K562 (cell line): ENCODE measurements around the gene ZFAND6. TPM values are rescaled to one million over a fixed set of nuclear protein-coding genes. Genes with fewer than 3 reads are reported as not detected.

Experiments used
- BRD4 ChIP-seq: fragments of 200-600 bp; sonication (generic); IDR thresholded peaks from 2 replicates; pipeline ENCODE4 v1.6.1; 2017; ENCODE audit warnings: inconsistent platforms
- CBX3 ChIP-seq, 2 experiments: IDR thresholded peaks; 1 replicate in 1 of 2; 2 replicates in 1 of 2; pipeline ENCODE4 v1.6.1; 2012; ENCODE audit warnings: inconsistent platforms in 2 of 2, low read length in 2 of 2, borderline replicate concordance in 1 of 2, control low read depth in 1 of 2
- DPF2 ChIP-seq: fragments of 450-650 bp; IDR thresholded peaks from 2 replicates; pipeline ENCODE4 v1.6.1; 2016
- FOXK2 ChIP-seq, 2 experiments: fragments of 450-650 bp; IDR thresholded peaks in 1 of 2; conservative IDR thresholded peaks in 1 of 2; 2 replicates each; pipeline ENCODE4 v1.6.1; 2016; ENCODE audit warnings: low read depth in 2 of 2, mild to moderate bottlenecking in 1 of 2
- GTF2A2 ChIP-seq: IDR thresholded peaks from 2 replicates; pipeline ENCODE4 v1.6.1; 2016; ENCODE audit warnings: mild to moderate bottlenecking, missing genetic modification characterization, missing compliant biosample characterization
- JUNB ChIP-seq: fragments of 450-650 bp; formaldehyde crosslinking; conservative IDR thresholded peaks from 2 replicates; pipeline ENCODE4 v1.4.0; 2020; ENCODE audit warnings: mild to moderate bottlenecking
- MECOM ChIP-seq: fragments of 250-450 bp; sonication (Bioruptor Pico); IDR thresholded peaks from 2 replicates; pipeline ENCODE4 v1.8.0; 2022; ENCODE audit warnings: inconsistent platforms
- NONO ChIP-seq, 2 experiments: fragments of 200-400 bp in 1 of 2; fragments of 450-650 bp in 1 of 2; formaldehyde crosslinking in 1 of 2; IDR thresholded peaks; 2 replicates each; pipeline ENCODE4 v1.6.1; 2017; ENCODE audit warnings: low read depth in 2 of 2, mild to moderate bottlenecking in 2 of 2, moderate library complexity in 2 of 2, low read length in 1 of 2
- PHB2 ChIP-seq: fragments of 450-650 bp; IDR thresholded peaks from 2 replicates; pipeline ENCODE4 v1.6.1; 2017; ENCODE audit warnings: low read depth
- PHF20 ChIP-seq: fragments of 450-650 bp; IDR thresholded peaks from 2 replicates; pipeline ENCODE4 v1.6.1; 2018; ENCODE audit not compliant: partially characterized antibody
- PHTF2 ChIP-seq: fragments of 250-450 bp; sonication (Bioruptor Pico); IDR thresholded peaks from 2 replicates; pipeline ENCODE4 v1.5.0; 2021; ENCODE audit warnings: mild to moderate bottlenecking
- POLR2H ChIP-seq: IDR thresholded peaks from 2 replicates; pipeline ENCODE4 v1.6.1; 2016; ENCODE audit warnings: missing genetic modification characterization, low read depth, mild to moderate bottlenecking, control low read depth, missing compliant biosample characterization, moderate library complexity
- RAD51 ChIP-seq: fragments of 450-650 bp; IDR thresholded peaks from 2 replicates; pipeline ENCODE4 v1.7.1; 2016; ENCODE audit warnings: low read depth, mild to moderate bottlenecking, borderline replicate concordance
- TARDBP ChIP-seq: fragments of 450-650 bp; IDR thresholded peaks from 2 replicates; pipeline ENCODE4 v1.6.1; 2016
- TFE3 ChIP-seq: fragments of 450-650 bp; formaldehyde crosslinking; IDR thresholded peaks from 2 replicates; pipeline ENCODE4 v1.4.0; 2020; ENCODE audit warnings: mild to moderate bottlenecking, mixed read lengths
- USF1 ChIP-seq: sonication (generic); formaldehyde crosslinking; IDR thresholded peaks from 2 replicates; pipeline ENCODE4 v1.9.0; 2022; ENCODE audit warnings: mild to moderate bottlenecking, missing genetic modification reagents
- ZBTB11 ChIP-seq, 3 experiments: fragments of 200-800 bp in 1 of 3; fragments of 250-450 bp in 1 of 3; fragments of 450-650 bp in 1 of 3; sonication (Bioruptor Pico) in 1 of 3; sonication (Bioruptor generic) in 1 of 3; formaldehyde crosslinking in 1 of 3; IDR thresholded peaks; 2 replicates each; pipeline versions ENCODE4 v1.6.1 to v1.8.0; 2016 to 2022; ENCODE audit warnings: mild to moderate bottlenecking in 2 of 3, missing genetic modification characterization in 2 of 3, missing compliant biosample characterization in 1 of 3, moderate library complexity in 1 of 3
- ZBTB2 ChIP-seq: fragments of 450-650 bp; IDR thresholded peaks from 2 replicates; pipeline ENCODE4 v1.6.1; 2016; ENCODE audit warnings: antibody characterized with exemption
- ZKSCAN8 ChIP-seq: fragments of 200-800 bp; sonication (Bioruptor generic); IDR thresholded peaks from 2 replicates; pipeline ENCODE4 v1.6.1; 2016; ENCODE audit warnings: missing genetic modification characterization, missing compliant biosample characterization
- ZSCAN29 ChIP-seq: fragments of 450-650 bp; IDR thresholded peaks from 2 replicates; pipeline ENCODE4 v1.6.1; 2017
- polyA plus RNA-seq, 8 experiments: library from polyadenylated mRNA; depleted of rRNA in 4 of 8; stranded (reverse) in 5 of 8; unstranded in 3 of 8; fragments of >200 nt; fragmentation: Nextera tagmentation in 2 of 8; fragmentation: Illumina TruSeq in 1 of 8; extraction: Ambion mirVana in 2 of 8; extraction: Trizol in 1 of 8; gene quantifications; 2 replicates each; pipeline versions ENCODE4 v1.2.1 to v1.2.3, GENCODE V29; 2011 to 2014; ENCODE audit warnings: inconsistent platforms in 1 of 8, missing spikeins in 1 of 8
- total RNA-seq, 7 experiments: library from RNA; depleted of rRNA in 6 of 7; stranded (reverse); fragments of >200 nt in 6 of 7; fragmentation: Illumina TruSeq in 2 of 7; extraction: Trizol in 2 of 7; gene quantifications; 2 replicates each; pipeline versions ENCODE4 v1.2.1 to v1.2.3, GENCODE V29; 2011 to 2021; ENCODE audit warnings: low replicate concordance in 1 of 7

The ZFAND6 gene
- total and polyA plus RNA-seq, 9 of the 15 experiments (the other 6 are each of a cell fraction or from before 2014, with no cell fraction given) = 53.9 to 206 (median 88.9) TPM

GRCh38 chr15:80155378-80156175 lies 96.1 kb downstream of the ZFAND6 start (continued):
- TF ChIP-seq TFE3 (peak; percentile 97), BRD4 (peak; percentile 68; the same call in 1 of the 2 replicates), ZSCAN29 (peak; percentile 68), GTF2A2 (tag) (0 out of 2 replicates have a peak, but pooled peaks have one; percentile 39), JUNB (CRISPR knock-in tag) (peak; percentile 91), RAD51 (peak; percentile 91), POLR2H (peak; percentile 62; the same call in 1 of the 2 replicates), FOXK2 (conservative IDR thresholded peaks at IDR 0.05 in 1 of 2, IDR thresholded peaks at IDR 0.05 in 1 of 2; ENCODE audit: low read depth in 2 of 2) (peak; percentile 27 to 64; a peak in 3 of 4 replicates), PHF20 (peak; percentile 64), CBX3 (IDR thresholded peaks at IDR 0.05; ENCODE audit: borderline replicate concordance in 1 of 2, low read length in 2 of 2) (peak in 1 of 2 experiments; percentile 45; a peak in 1 of 3 replicates), ZKSCAN8 (CRISPR knock-in tag) (peak; percentile 69; the same call in 1 of the 2 replicates), MECOM (CRISPR knock-in tag) (peak; percentile 54; the same call in 1 of the 2 replicates), DPF2 (peak; percentile 98), ZBTB2 (0 out of 2 replicates have a peak, but pooled peaks have one; percentile 31), NONO (IDR thresholded peaks at IDR 0.05; ENCODE audit: low read depth in 2 of 2, low read length in 1 of 2) (0 out of 4 replicates have a peak, but pooled peaks of 1 of the 2 experiments have one; percentile 12), TARDBP (peak; percentile 25; the same call in 1 of the 2 replicates), ZBTB11 (CRISPR knock-in tag; IDR thresholded peaks at IDR 0.05) (peak in 1 of 3 experiments; percentile 82; a peak in 2 of 6 replicates), USF1 (CRISPR knock-in tag) (peak; percentile 89), PHTF2 (CRISPR knock-in tag) (0 out of 2 replicates have a peak, but pooled peaks have one; percentile 10), PHB2 (peak; percentile 45; the same call in 1 of the 2 replicates)
